ENCODE measurements around the gene ADRA2A.

Gene ADRA2A

GRCh38 chr10:111089293-111089692, 12.5 kb downstream of the ADRA2A start:
- no peak for TF ChIP-seq ZNF274 (IDR thresholded peaks at IDR 0.05; ENCODE audit: low read depth, low read length)
- no peak overlapping the region for H3K4me3 ChIP-seq (ENCODE audit: low read length)

- no peak for TF ChIP-seq ZNF274 (IDR thresholded peaks at IDR 0.05; ENCODE audit: low read depth, low read length)
These were observed 15.0 kb downstream of the ADRA2A start for GRCh38 chr10:111091833-111092232.

GRCh38 chr10:111093741-111094380, 17.0 kb downstream of the ADRA2A start:
- no peak for TF ChIP-seq ZNF274 (IDR thresholded peaks at IDR 0.05; ENCODE audit: low read depth, low read length)
- H3K4me3 ChIP-seq (ENCODE audit: low read length): no peak overlapping the region

More at GRCh38 chr10:111091833-111092232, 15.0 kb downstream of the ADRA2A start:
- no peak overlapping the region for H3K4me3 ChIP-seq (ENCODE audit: low read length)

GRCh38 chr10:111098679-111099437, 22.0 kb downstream of the ADRA2A start:
- no peak for TF ChIP-seq ZNF274 (IDR thresholded peaks at IDR 0.05; ENCODE audit: low read depth, low read length)
- no peak overlapping the region for H3K4me3 ChIP-seq (ENCODE audit: low read length)

GRCh38 chr10:111100198-111100597, 23.4 kb downstream of the ADRA2A start:
- no peak for TF ChIP-seq ZNF274 (IDR thresholded peaks at IDR 0.05; ENCODE audit: low read depth, low read length)
- no peak overlapping the region for H3K4me3 ChIP-seq (ENCODE audit: low read length)

GRCh38 chr10:111101796-111102195, 25.0 kb downstream of the ADRA2A start:
- no peak overlapping the region for H3K4me3 ChIP-seq (ENCODE audit: low read length)
- no peak for TF ChIP-seq ZNF274 (IDR thresholded peaks at IDR 0.05; ENCODE audit: low read depth, low read length)

- no peak overlapping the region for H3K4me3 ChIP-seq (ENCODE audit: low read length)
- no peak for TF ChIP-seq ZNF274 (IDR thresholded peaks at IDR 0.05; ENCODE audit: low read depth, low read length)
These were observed 25.6 kb downstream of the ADRA2A start for GRCh38 chr10:111102359-111102837.

- H3K4me3 ChIP-seq (ENCODE audit: low read length): no peak overlapping the region
- no peak for TF ChIP-seq ZNF274 (IDR thresholded peaks at IDR 0.05; ENCODE audit: low read depth, low read length)
These were observed 26.5 kb downstream of the ADRA2A start for GRCh38 chr10:111103196-111103840.

- no peak for TF ChIP-seq ZNF274 (IDR thresholded peaks at IDR 0.05; ENCODE audit: low read depth, low read length)
- no peak overlapping the region for H3K4me3 ChIP-seq (ENCODE audit: low read length)
These were observed 28.0 kb downstream of the ADRA2A start for GRCh38 chr10:111104811-111105210.

- H3K4me3 ChIP-seq (ENCODE audit: low read length): no peak overlapping the region
- TF ChIP-seq ZNF274 (IDR thresholded peaks at IDR 0.05; ENCODE audit: low read depth, low read length): no peak
These were observed 29.3 kb downstream of the ADRA2A start for GRCh38 chr10:111106081-111106480.

- no peak for TF ChIP-seq ZNF274 (IDR thresholded peaks at IDR 0.05; ENCODE audit: low read depth, low read length)
- H3K4me3 ChIP-seq (ENCODE audit: low read length): no peak overlapping the region
These were observed 30.2 kb downstream of the ADRA2A start for GRCh38 chr10:111107023-111107422.

GRCh38 chr10:111107846-111108245, 31.0 kb downstream of the ADRA2A start:
- H3K4me3 ChIP-seq (ENCODE audit: low read length): no peak overlapping the region
- TF ChIP-seq ZNF274 (IDR thresholded peaks at IDR 0.05; ENCODE audit: low read depth, low read length): no peak

GRCh38 chr10:111108441-111108840, 31.6 kb downstream of the ADRA2A start:
- no peak for TF ChIP-seq ZNF274 (IDR thresholded peaks at IDR 0.05; ENCODE audit: low read depth, low read length)
- H3K4me3 ChIP-seq (ENCODE audit: low read length): no peak overlapping the region

GRCh38 chr10:111109501-111110242, 32.8 kb downstream of the ADRA2A start:
- no peak overlapping the region for H3K4me3 ChIP-seq (ENCODE audit: low read length)
- TF ChIP-seq ZNF274 (IDR thresholded peaks at IDR 0.05; ENCODE audit: low read depth, low read length): no peak
